ENCODE results near the gene NPFF. TPM values are rescaled to one million over a fixed set of nuclear protein-coding genes. Genes with fewer than 3 reads are reported as not detected.
A peak's percentile ranks its signal among the peaks of the same experiment; 100 is the strongest.

The NPFF gene
- total and polyA plus RNA-seq, 12 donors = not detected

GRCh38 chr12:53507603-53507885 is 260 bp upstream of the NPFF start:
- H3K27me3 ChIP-seq = no peaks in the 10 kb centered on the region
- no peaks in the 10 kb centered on the region for H3K9me3 ChIP-seq
- DNase-seq (no peak), ATAC-seq (no peak)
- H3K4me3 ChIP-seq = no peak overlapping the region
- intact Hi-C loops (cut with DNase I) = loop anchor here in 7 of 10 donors (5.0 to 10.0 kb wide), 8 partner anchors 53 to 185 kb away; partner anchors contain the start of genes AAAS (in 2 of the 7), AMHR2 (in 2 of the 7), PCBP2 (in 2 of the 7) and PRR13 (in 1 of the 7)
- TF ChIP-seq, protein P1, sequence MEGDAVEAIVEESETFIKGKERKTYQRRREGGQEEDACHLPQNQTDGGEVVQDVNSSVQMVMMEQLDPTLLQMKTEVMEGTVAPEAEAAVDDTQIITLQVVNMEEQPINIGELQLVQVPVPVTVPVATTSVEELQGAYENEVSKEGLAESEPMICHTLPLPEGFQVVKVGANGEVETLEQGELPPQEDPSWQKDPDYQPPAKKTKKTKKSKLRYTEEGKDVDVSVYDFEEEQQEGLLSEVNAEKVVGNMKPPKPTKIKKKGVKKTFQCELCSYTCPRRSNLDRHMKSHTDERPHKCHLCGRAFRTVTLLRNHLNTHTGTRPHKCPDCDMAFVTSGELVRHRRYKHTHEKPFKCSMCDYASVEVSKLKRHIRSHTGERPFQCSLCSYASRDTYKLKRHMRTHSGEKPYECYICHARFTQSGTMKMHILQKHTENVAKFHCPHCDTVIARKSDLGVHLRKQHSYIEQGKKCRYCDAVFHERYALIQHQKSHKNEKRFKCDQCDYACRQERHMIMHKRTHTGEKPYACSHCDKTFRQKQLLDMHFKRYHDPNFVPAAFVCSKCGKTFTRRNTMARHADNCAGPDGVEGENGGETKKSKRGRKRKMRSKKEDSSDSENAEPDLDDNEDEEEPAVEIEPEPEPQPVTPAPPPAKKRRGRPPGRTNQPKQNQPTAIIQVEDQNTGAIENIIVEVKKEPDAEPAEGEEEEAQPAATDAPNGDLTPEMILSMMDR (IDR thresholded peaks at IDR 0.05) = no peak
- peaks cover 5 to 25% (median 17%) of the 10 kb centered on the region in 9 donors for H3K4me1 ChIP-seq
- H3K36me3 ChIP-seq = peaks cover 0 to 84% (median 23%) of the 10 kb centered on the region in 9 donors
- H3K27ac ChIP-seq = no peak overlapping the region
- WGBS, 2 donors = 87 to 93% methylated on average over 4 of the region's 4 CpGs

- WGBS, 2 donors = 28 to 32% methylated on average over 2 of the region's 2 CpGs
- no peak overlapping the region for H3K27ac ChIP-seq
- H3K36me3 ChIP-seq = peaks cover 0 to 73% (median 15%) of the 10 kb centered on the region in 9 donors
- no peak overlapping the region for H3K4me3 ChIP-seq
- no peak for DNase-seq
- no peak for ATAC-seq
- peaks cover 15 to 36% (median 28%) of the 10 kb centered on the region in 9 donors for H3K4me1 ChIP-seq
- no peaks in the 10 kb centered on the region for H3K27me3 ChIP-seq
- no peaks in the 10 kb centered on the region for H3K9me3 ChIP-seq
- intact Hi-C loops (cut with DNase I) = loop anchor here in 7 of 10 donors (5.0 to 10.0 kb wide), 8 partner anchors 52 to 184 kb away; partner anchors contain the start of genes AAAS (in 2 of the 7), AMHR2 (in 2 of the 7), PCBP2 (in 2 of the 7) and PRR13 (in 1 of the 7)
- TF ChIP-seq, protein P1 (IDR thresholded peaks at IDR 0.05) = no peak
These were observed 866 bp downstream of the NPFF start for GRCh38 chr12:53506450-53506785.

DNA sequence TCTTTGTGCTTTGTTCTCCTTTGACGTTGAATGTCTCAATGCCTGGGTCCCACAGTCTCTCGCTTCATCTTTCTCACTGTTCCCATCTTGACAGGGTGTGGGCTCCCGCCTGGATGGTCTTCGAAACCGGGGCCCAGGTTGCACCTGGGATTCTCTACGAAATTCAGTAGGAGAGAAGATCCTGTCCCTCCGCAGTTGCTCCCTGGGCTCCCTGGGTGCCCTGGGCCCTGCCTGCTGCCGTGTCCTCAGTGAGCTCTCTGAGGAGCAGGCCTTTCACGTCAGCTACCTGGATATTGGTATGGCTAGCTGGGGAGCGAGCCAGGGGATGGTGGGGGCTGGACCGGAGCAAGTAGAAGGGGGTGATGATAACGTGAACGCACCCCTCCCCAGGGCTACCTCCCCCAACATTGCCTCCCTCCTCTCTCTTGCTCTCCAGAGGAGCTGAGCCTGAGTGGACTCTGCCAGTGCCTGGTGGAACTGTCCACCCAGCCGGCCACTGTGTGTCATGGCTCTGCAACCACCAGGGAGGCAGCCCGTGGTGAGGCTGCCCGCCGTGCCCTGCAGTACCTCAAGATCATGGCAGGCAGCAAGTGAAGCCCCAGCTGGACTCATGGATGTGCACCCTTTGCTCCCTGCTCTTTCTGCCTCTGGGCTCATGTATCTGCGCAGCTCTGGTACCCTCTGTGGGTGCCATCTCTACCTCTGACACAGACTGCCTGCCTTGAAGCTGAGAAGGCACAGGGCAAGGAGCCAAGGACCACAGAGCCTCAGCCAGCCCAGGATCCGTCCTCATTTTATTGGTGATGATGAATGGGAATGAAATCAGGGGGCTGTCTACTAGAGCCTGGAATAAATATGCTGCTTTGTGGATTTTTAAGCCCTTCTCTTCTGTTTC is 1.5 kb downstream of the NPFF start:
- ATAC-seq (no peak), DNase-seq (no peak)
- no peaks in the 10 kb centered on the region for H3K9me3 ChIP-seq
- peak overlapping the region in 1 of 10 donors; percentile 5 for H3K27ac ChIP-seq
- WGBS, 2 donors = 84 to 85% methylated on average over 19 of the region's 19 CpGs
- intact Hi-C loops (cut with DNase I) = loop anchor here in 7 of 10 donors (5.0 to 10.0 kb wide), 8 partner anchors 51 to 184 kb away; partner anchors contain the start of genes AAAS (in 2 of the 7), AMHR2 (in 2 of the 7), PCBP2 (in 2 of the 7) and PRR13 (in 1 of the 7)
- no peak overlapping the region for H3K4me3 ChIP-seq
- H3K4me1 ChIP-seq = peaks cover 15 to 37% (median 28%) of the 10 kb centered on the region in 9 donors
- peaks cover 0 to 67% (median 9%) of the 10 kb centered on the region in 9 donors for H3K36me3 ChIP-seq
- TF ChIP-seq, protein P1 (IDR thresholded peaks at IDR 0.05) = no peak
- no peaks in the 10 kb centered on the region for H3K27me3 ChIP-seq

DNA sequence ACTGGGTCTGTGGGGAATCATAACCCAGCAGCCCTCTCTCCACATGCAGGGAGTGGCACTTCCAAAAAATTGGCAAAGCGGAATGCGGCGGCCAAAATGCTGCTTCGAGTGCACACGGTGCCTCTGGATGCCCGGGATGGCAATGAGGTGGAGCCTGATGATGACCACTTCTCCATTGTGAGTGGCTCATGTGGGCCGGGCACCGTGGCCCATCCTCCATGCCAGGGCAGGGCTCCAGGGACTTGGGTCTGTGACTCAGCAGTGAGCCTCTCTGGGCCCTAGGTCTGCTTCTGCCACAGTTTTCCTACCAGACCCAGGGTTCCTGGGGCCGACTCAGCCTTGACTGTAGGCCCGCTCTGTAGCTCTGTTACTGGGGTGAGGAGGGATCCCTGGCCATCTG is 2.2 kb downstream of the NPFF start:
- peaks cover 15 to 39% (median 31%) of the 10 kb centered on the region in 9 donors for H3K4me1 ChIP-seq
- DNase-seq = no peak
- peak overlapping the region in 1 of 10 donors; percentile 5 for H3K27ac ChIP-seq
- WGBS, 2 donors = 85 to 91% methylated on average over 10 of the region's 10 CpGs
- H3K9me3 ChIP-seq = no peaks in the 10 kb centered on the region
- ATAC-seq = no peak
- no peak overlapping the region for H3K4me3 ChIP-seq
- H3K36me3 ChIP-seq = peaks cover 0 to 60% (median 5%) of the 10 kb centered on the region in 9 donors
- TF ChIP-seq, protein P1 (IDR thresholded peaks at IDR 0.05) = no peak
- intact Hi-C loops (cut with DNase I) = loop anchor here in 7 of 10 donors (5.0 to 10.0 kb wide), 8 partner anchors 50 to 183 kb away; partner anchors contain the start of genes AAAS (in 2 of the 7), AMHR2 (in 2 of the 7), PCBP2 (in 2 of the 7) and PRR13 (in 1 of the 7)
- H3K27me3 ChIP-seq = no peaks in the 10 kb centered on the region
